Measurements from ENCODE around the gene KCNT2. TPM values are rescaled to one million over a fixed set of nuclear protein-coding genes. Genes with fewer than 3 reads are reported as not detected.

Gene KCNT2
- total RNA-seq, 1 donor from 2014 or later = 5.9 TPM

- peaks cover 14% of the 10 kb centered on the region for H3K4me1 ChIP-seq (ENCODE audit: insufficient read depth, low read length)
- no peaks in the 10 kb centered on the region for H3K79me2 ChIP-seq (ENCODE audit: insufficient read depth, low read length)
- no peak overlapping the region for H3K4me3 ChIP-seq (ENCODE audit: insufficient read depth, low read depth, low read length)
- no peak overlapping the region for H3K27ac ChIP-seq (ENCODE audit: low read depth, low read length)
- H3K4me2 ChIP-seq (ENCODE audit: low read length) = no peak overlapping the region
- Mint-ChIP-seq H3K27ac (ENCODE audit: unreplicated experiment) (no peak overlapping the region), H3K9me3 (ENCODE audit: unreplicated experiment) (no peaks in the 10 kb centered on the region), H3K4me1 (ENCODE audit: low read depth, unreplicated experiment) (peaks cover 17% of the 10 kb centered on the region), H3K36me3 (ENCODE audit: low read depth, unreplicated experiment) (no peaks in the 10 kb centered on the region), H3K27me3 (ENCODE audit: low read depth, unreplicated experiment) (no peaks in the 10 kb centered on the region), H3K4me3 (ENCODE audit: unreplicated experiment) (no peak overlapping the region)
- H3K27me3 ChIP-seq (ENCODE audit: insufficient read depth, low read length) = no peaks in the 10 kb centered on the region
- no peaks in the 10 kb centered on the region for H4K20me1 ChIP-seq (ENCODE audit: insufficient read depth, low read length)
- H3K36me3 ChIP-seq (ENCODE audit: insufficient read depth, low read length) = no peaks in the 10 kb centered on the region
- TF ChIP-seq CTCF (IDR thresholded peaks at IDR 0.05; ENCODE audit: insufficient read depth, low read depth, low read length) (no peak), EZH2 (IDR thresholded peaks at IDR 0.05; ENCODE audit: insufficient read depth, low read length) (no peak)
- H3K9ac ChIP-seq (ENCODE audit: low read length) = no peak overlapping the region
- FAIRE-seq (no peak), DNase-seq (ENCODE audit: low read depth) (peak; percentile 55)
- no peaks in the 10 kb centered on the region for H3K9me3 ChIP-seq (ENCODE audit: insufficient read depth, low read depth, low read length)
- no peak overlapping the region for H2AFZ ChIP-seq (ENCODE audit: low read depth, low read length)
Measured at GRCh38 chr1:196464480-196464941, 143.7 kb downstream of the KCNT2 start.

GRCh38 chr1:196462086-196462485 lies 146.2 kb downstream of the KCNT2 start:
- no peak overlapping the region for H3K4me2 ChIP-seq (ENCODE audit: low read length)
- peaks cover 14% of the 10 kb centered on the region for H3K4me1 Mint-ChIP-seq (ENCODE audit: low read depth, unreplicated experiment)
- H3K36me3 ChIP-seq (ENCODE audit: insufficient read depth, low read length) = no peaks in the 10 kb centered on the region
- H3K9ac ChIP-seq (ENCODE audit: low read length) = no peak overlapping the region
- no peak overlapping the region for H3K4me3 Mint-ChIP-seq (ENCODE audit: unreplicated experiment)
- no peaks in the 10 kb centered on the region for H3K36me3 Mint-ChIP-seq (ENCODE audit: low read depth, unreplicated experiment)
- H3K27ac Mint-ChIP-seq (ENCODE audit: unreplicated experiment) = no peak overlapping the region
- no peak for TF ChIP-seq EZH2 (IDR thresholded peaks at IDR 0.05; ENCODE audit: insufficient read depth, low read length)
- TF ChIP-seq CTCF (IDR thresholded peaks at IDR 0.05; ENCODE audit: insufficient read depth, low read depth, low read length) = no peak
- no peaks in the 10 kb centered on the region for H3K27me3 ChIP-seq (ENCODE audit: insufficient read depth, low read length)
- DNase-seq (ENCODE audit: low read depth) (no peak), FAIRE-seq (no peak)
- no peaks in the 10 kb centered on the region for H3K79me2 ChIP-seq (ENCODE audit: insufficient read depth, low read length)
- H3K27me3 Mint-ChIP-seq (ENCODE audit: low read depth, unreplicated experiment) = no peaks in the 10 kb centered on the region
- H2AFZ ChIP-seq (ENCODE audit: low read depth, low read length) = no peak overlapping the region
- no peaks in the 10 kb centered on the region for H3K9me3 ChIP-seq (ENCODE audit: insufficient read depth, low read depth, low read length)
- H3K27ac ChIP-seq (ENCODE audit: low read depth, low read length) = no peak overlapping the region
- no peak overlapping the region for H3K4me3 ChIP-seq (ENCODE audit: insufficient read depth, low read depth, low read length)
- H3K4me1 ChIP-seq (ENCODE audit: insufficient read depth, low read length) = peaks cover 14% of the 10 kb centered on the region
- H3K9me3 Mint-ChIP-seq (ENCODE audit: unreplicated experiment) = no peaks in the 10 kb centered on the region
- H4K20me1 ChIP-seq (ENCODE audit: insufficient read depth, low read length) = no peaks in the 10 kb centered on the region

DNA sequence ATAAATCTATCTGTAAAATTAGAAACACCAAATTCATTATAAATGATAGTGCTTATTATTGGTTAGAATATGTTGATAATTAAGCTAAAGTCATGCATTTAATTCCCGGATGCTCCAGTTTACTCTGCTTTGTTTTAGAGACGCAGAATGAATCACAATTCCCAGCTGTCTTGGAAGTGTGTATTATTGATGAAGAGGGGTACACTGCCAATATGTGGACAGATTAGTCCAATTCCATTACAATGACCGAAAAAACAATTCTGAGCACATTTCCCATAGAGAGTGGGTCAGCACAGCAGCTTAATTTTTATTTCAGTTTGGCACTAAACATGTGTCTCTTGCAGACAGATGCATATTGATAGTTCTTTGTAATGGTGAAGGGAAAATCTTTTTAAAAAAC lies 146.7 kb downstream of the KCNT2 start:
- H3K9me3 ChIP-seq (ENCODE audit: insufficient read depth, low read depth, low read length) = no peaks in the 10 kb centered on the region
- DNase-seq (ENCODE audit: low read depth) (peak; percentile 20), FAIRE-seq (no peak)
- no peaks in the 10 kb centered on the region for H3K79me2 ChIP-seq (ENCODE audit: insufficient read depth, low read length)
- no peaks in the 10 kb centered on the region for H3K36me3 ChIP-seq (ENCODE audit: insufficient read depth, low read length)
- H3K4me1 ChIP-seq (ENCODE audit: insufficient read depth, low read length) = peaks cover 8% of the 10 kb centered on the region
- no peak overlapping the region for H3K4me3 ChIP-seq (ENCODE audit: insufficient read depth, low read depth, low read length)
- H3K27ac ChIP-seq (ENCODE audit: low read depth, low read length) = no peak overlapping the region
- no peaks in the 10 kb centered on the region for H3K27me3 ChIP-seq (ENCODE audit: insufficient read depth, low read length)
- H3K9ac ChIP-seq (ENCODE audit: low read length) = no peak overlapping the region
- no peak overlapping the region for H3K4me3 Mint-ChIP-seq (ENCODE audit: unreplicated experiment)
- H3K9me3 Mint-ChIP-seq (ENCODE audit: unreplicated experiment) = no peaks in the 10 kb centered on the region
- peaks cover 8% of the 10 kb centered on the region for H3K4me1 Mint-ChIP-seq (ENCODE audit: low read depth, unreplicated experiment)
- H3K27ac Mint-ChIP-seq (ENCODE audit: unreplicated experiment) = no peak overlapping the region
- H3K27me3 Mint-ChIP-seq (ENCODE audit: low read depth, unreplicated experiment) = no peaks in the 10 kb centered on the region
- no peak overlapping the region for H2AFZ ChIP-seq (ENCODE audit: low read depth, low read length)
- H3K36me3 Mint-ChIP-seq (ENCODE audit: low read depth, unreplicated experiment) = no peaks in the 10 kb centered on the region
- H4K20me1 ChIP-seq (ENCODE audit: insufficient read depth, low read length) = no peaks in the 10 kb centered on the region
- TF ChIP-seq CTCF (IDR thresholded peaks at IDR 0.05; ENCODE audit: insufficient read depth, low read depth, low read length) = no peak
- no peak for TF ChIP-seq EZH2 (IDR thresholded peaks at IDR 0.05; ENCODE audit: insufficient read depth, low read length)
- H3K4me2 ChIP-seq (ENCODE audit: low read length) = no peak overlapping the region
